M059J (cell line): Measurements from ENCODE around the gene DRGX. TPM values are rescaled to one million over a fixed set of nuclear protein-coding genes. Genes with fewer than 3 reads are reported as not detected.

Source experiments
- DNase-seq: peaks from one replicate; pipeline ENCODE4 v3.0.0-alpha.2; 2012; ENCODE audit warnings: low read depth
- total RNA-seq: library from RNA; depleted of rRNA; stranded (reverse); fragments of >200 nt; shearing (Covaris generic); gene quantifications from 2 replicates; pipeline ENCODE4 v1.2.3, GENCODE V29; 2014

Gene DRGX
- total RNA-seq, 1 experiment from 2014 or later = not detected

DNA sequence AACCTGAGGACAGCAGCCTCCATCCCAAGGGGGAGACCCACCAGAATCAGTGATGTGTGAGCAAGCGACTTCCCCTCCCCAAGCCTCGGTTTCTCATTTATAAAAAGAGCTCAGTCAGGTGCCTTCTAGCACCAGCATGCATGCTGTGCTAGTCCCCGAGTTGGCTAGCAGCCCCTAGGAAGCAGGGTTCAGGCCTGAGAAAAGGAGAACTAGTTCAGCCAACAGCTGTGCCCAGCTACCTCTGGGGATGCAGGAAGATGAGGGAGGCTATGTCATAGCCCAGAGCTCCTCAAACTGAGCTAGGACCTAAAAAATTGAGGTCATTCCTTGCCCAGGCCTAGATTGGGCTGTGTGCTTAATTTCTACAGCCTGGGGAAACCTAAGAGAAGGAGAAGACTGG, 13.7 kb downstream of the DRGX start:
- no peak for DNase-seq

DNA sequence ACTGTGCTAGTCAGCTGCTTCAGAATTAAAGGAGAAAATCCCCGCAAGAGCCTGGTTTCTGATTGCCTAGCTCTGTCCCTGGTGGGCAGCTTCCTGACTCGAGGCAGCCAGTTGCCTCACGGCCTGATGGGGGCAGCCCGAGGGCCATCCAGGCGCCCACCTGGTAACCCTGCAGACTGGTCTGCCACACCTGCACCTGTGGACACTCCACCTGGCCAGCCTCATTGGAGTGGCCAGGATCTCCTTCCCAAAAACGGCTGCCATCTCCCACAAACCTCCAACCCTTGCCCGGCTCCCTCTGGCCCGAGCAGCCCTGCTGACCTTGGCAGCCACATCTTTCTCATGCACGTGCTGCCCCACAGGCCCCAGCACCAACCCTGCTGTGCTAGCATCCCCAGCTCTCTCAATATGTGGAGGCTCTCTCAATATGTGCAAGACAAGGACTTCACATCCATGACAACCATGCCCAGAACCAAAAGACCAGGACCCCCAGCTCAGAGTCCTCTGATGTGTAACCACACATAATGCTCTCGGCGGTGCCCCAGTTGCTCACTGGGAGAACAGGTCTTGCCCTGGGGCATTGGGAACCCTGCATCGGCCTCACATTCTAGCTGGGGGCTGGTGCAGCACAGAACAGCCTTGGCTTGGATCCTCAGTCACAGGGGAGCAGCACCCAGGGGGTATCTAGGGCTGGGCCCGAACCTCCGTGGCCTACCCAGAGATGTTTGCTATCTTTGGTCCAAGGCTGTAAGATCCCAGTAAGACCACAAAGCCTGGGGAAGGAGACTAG, 14.6 kb downstream of the DRGX start:
- no peak for DNase-seq

DNA sequence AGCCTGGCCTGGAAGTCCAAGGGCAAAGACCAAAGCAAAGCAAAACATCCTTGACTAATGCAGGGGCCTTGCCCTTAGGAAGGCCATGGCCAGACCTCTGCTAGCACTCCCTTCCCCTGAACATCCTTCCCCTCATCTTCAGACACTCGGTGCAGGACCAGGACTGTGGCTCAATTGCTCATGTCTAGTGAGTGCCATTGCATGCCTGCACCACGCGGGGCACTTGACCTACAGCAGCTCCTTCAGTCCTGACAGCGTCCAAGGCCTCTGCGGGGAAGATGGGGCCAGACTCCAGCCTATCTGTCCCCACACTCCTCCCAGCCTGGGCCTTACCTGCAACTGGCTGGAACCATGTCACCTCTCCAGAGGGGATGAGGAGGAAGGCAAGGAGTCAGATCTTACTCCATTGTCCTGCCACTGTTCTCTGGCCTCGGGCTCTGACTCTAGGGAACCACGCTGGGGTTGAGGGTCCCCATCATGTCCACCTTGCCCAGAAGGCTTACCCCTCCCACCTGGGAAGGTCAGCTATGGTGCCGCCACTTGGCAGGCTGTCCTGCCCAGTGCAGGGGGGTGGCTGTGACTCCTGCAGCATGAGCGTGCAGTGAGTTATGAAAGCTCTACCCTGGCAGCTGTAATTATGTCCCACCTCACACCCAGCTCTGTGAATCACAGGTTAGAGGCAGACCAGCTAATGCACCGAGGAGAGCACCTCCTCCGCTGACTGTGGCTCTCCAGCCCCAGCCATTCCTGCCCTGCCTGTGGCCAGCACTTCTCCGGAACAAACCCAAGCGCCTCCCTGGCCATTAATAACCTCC, 16.1 kb downstream of the DRGX start:
- DNase-seq = no peak

DNA sequence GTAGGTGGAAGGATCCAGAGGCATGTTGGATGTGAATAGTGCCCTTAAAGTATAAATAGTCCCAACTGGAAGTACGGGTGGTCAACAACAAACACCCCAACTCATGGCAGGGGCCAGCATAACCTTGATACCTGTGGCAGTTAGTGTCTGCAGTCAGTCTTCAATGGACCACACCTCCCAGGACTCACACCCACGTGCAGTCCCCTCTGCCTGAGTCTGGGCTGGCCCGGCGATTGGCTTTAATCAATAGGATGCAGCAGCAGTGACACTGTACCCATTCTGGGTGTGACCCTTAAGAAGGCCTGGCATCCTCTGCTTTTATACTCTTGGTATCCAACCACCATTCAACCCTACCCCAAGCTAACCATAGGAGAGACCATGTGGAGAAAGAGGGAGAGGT, 18.6 kb downstream of the DRGX start:
- no peak for DNase-seq

DNA sequence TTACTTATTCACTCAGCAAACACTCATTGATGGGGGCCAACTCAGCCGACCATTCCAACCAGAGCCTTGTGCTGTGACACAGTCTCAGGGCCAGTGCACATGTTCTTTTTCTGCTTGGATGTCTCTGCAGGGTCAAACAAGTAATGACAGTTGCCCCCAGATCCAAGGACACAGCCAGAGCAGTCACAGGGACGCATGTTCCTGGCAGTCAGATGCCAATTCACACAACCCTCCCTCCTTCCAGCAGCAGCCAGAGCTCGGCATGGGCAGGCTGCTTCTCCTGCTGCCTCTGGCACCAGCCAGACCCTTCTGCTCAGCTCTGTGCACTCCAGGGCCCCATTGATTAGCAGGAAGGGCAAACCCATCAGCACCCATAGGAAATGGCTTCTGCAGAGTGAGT, 20.3 kb downstream of the DRGX start:
- no peak for DNase-seq

DNA sequence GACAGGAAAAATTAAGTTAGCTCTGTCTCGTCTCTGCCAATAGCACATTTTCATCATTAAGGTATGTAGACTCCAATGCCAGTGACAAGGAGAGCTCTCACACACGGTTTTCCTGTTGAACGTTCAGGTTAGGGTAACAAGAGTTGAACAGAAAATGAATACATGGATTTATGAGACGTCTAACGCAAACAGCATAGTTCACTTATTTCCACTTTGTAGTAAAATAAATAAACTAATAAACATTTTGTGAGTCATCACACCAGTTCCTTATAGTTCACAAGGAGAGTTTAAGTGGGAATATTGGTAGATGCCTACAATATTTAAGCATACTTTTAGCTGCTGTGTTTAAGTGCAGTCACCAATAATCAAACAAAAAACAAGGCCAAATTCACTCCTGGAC, 21.1 kb downstream of the DRGX start:
- no peak for DNase-seq

DNA sequence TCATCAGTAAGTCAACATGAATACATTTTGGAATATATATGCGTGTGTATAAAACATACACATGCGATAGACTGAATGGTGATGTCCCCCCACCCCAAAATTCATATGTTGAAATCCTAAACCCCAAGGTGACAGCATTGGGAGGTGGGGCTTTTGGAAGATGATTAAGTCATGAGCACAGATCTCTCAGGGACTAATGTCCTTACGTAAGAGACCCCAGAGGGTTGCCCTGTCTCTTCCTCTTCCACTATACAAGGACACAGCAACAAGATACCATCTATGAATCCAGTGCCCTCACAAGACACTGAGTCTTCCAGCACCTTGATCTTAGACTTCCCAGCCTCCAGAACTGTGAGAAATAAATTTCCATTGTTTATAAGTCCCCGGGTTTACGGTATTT, 22.5 kb downstream of the DRGX start:
- DNase-seq = no peak

DNA sequence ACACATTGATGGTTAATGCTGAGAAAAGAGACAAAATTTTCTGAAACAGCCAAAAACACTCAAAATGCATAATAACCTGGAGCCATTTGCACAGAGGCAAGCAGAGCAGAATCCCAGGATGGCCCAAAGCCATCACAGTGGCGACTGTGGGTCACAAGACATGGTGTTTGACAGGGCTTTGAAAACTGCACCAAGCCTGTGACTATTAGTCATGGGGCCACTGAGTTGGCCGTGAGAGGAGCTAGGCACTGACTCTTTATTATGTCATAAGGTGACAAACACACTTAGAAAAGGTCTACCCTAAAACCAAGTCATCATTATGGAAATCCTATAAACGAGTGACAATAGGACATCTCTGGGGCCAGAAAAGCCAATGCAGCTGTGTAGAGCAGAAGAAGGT, 23.9 kb downstream of the DRGX start:
- DNase-seq = no peak

DNA sequence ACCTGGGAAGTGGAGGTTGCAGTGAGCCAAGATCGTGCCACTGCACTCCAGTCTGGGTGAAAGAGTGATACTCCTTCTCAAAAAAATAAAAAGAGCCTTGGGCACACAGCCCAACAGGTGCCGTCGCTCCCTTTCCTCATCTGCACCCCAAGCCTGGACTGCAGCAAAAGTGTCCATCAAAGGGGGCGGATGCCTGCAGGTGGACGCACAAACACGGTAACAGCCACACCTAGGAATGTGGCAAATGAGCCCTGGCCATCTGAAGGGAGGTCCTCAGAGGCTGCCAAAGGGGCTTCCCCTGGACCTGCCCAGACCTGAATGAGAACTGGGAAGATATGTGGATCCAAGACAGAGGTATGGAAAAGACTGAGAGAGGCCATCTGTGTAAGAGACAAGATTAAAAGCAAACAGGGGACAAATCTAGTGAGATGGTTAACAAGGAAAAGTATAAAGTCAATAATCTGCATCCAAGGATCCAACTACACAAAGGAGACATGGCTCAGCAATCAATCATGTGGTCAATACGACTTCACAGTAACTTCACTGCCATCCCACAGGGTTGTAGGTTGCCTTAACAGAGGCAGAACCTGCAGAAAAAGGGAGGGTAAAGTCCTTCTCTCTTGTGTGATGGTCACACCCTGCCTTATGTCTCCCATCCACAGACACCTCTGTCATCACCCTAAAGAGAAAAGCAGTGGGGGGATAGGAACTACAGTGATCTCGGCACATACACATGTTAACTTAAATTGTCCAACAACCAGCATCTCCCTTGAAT, 25.4 kb downstream of the DRGX start:
- DNase-seq = no peak

DNA sequence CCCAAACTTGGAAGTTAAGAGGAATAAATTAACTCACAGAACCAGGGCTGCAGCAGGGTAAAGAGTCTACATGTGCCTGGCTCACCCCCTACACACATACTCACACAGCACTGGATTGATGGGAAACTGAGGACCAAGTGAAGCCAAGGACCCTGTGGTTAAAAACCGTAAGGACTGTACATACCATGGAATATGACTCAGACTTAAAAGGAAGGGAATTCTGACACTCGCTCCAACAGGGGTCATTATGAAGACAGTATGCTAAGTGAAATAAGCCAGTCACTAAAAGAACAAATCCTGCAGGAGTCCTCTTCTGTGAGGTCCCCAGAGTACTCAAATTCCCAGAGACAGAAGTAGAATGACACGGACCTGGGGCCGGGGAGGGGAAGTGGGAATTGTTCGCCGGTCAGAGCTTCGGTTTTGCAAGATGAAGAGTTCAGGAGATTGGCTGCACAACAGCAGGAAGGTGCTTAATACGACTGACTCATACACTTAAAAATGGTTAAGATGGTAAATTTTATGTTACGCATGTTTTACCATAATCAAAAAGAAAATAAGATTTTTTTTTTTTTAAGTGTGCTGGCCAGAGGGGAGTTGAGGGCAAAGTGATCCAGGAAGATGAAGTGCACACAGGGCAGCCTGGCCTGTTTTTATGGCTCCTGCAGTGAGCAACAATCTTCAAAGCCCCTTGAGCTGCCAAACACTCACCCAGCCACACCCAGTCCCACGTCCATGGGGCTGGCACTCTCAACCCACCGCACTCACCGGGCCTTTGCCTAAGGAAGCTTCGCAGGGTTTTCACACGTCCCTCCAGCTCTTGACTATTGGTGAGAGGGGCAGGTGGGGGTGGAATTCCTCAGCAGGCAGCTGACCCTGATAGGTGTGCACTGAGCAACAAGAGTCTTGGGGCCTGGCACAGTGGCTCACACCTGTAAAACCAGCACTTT, 26.4 kb downstream of the DRGX start:
- no peak for DNase-seq

DNA sequence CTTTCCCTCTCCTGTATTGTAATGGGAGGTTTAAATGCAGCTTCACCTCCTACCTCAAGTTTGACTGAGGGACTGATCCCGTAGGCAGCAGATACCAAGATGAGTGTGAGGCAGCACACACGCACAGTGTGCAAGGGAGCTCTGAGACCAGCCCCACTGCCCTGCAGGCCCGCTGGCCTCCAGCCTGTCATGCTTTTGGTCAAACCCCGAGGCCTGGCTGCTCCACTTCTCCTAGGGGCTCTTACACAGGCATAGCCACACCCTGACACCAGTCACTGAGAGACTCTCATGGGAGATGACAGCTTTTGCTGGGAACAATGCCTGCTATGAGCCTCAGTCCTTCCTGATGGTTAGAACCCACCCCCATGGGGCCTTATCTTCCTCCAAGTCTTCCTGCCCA, 27.6 kb downstream of the DRGX start:
- no peak for DNase-seq

DNA sequence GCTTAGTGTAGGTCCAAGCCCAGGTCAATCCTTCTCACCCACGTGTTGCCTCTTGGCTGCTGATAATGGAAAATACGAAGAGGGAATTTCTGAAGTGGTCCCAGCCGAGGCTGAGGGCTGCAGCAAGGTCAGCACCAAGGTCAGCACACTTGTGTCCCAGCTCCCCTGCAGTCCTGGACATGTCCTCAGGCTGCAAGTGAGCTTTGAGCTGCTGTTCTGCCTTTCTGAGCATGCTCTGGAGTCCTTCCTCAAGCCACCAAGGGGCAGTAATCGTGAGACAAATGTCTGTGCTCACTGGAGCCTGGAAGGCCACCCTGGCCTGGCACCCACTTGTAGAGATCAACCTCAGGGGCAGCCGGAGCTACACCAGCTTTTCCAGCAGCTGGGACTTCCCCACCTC, 28.3 kb downstream of the DRGX start:
- no peak for DNase-seq

DNA sequence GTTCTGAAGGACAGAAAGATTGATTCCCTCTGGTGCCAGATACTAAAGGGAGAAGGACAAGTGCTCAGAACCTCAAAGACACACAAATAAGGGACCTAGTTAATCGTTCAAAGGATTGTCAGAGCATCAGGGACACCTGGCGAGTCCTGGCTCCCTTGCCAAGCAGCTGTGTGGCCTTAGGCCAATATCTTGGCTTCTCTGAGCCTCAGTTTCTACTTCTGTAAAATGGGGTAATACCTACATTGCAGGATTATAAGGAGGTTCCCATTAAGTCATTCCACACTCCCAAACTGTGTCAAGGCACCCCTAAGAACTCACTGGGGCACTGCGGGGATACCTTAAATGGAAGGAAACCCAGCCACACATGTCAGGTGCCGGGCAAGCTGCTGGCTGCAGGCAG, 29.4 kb downstream of the DRGX start:
- no peak for DNase-seq

DNA sequence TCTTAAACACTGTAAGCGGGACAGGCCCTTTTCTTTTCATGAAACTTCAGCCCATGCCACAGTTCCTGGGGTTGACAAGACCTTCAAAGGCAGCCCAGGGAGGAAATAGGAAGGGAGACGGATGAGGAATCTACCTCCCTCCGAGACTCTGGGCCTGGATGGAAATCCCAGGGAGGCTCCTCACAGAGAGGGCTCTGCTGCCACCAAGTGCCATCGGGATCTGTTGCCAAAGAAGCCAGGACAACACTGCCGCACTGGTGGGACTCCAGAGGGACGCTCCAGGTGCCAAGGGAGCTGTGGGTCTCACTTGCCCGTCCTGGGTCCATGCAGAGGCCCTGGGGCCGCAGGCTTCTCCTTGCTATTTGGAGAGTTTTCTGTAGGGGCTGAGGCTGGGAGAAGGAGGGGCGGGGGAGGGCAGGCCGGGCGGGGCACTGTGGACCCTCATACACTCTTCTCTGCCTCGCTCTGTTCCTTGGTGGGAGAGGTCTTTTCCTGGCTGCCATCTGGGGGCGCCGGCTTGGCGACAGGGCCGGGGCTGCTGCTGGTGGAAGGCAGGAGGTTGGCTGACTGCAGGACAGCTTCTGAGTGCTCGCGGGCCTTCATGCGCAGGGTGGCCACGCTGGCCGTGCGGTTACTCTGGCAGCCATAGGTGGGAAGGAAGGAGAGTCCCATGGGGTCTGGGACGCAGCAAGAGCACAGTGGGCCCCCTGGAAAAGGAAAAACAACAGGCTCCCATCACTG, 30.0 kb downstream of the DRGX start:
- DNase-seq = no peak

DNA sequence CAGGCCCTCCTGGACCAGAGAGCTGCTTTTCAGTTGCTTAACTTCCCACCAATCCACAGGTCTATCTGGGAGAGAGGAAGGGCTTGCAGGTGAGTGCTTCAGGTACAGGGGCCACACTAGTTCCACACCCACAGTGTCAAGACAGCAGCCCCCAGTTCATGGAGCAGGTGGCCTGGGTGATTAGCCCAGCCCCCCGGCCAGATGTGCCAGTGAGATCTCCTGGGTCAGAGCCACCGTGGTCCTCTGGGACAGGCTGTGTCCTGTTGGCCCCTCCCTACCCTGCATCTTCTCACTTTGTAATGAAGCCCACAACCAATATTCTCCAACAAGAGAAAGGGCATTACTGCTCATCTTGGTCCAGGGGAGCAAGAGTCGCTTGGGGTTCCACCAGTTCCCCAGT, 30.6 kb downstream of the DRGX start:
- no peak for DNase-seq

DNA sequence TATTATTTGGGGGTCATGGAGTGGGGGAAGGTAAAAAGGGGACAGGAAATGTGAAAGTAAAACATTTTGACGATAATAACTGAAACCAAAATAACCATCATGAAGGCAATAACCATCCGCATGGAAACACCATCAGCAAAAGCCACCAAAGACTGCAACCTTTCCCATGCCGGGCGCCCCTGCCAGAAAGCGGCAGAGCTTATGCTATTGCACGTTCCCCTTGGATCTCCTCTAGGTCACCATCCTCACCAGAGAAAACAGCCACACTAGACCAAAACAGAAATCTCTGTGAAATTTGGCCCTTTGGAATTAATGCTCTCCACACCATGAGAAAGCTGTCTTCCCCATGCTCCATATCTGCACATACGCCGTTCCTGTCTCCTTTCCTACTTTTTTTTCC, 31.1 kb downstream of the DRGX start:
- no peak for DNase-seq

DNA sequence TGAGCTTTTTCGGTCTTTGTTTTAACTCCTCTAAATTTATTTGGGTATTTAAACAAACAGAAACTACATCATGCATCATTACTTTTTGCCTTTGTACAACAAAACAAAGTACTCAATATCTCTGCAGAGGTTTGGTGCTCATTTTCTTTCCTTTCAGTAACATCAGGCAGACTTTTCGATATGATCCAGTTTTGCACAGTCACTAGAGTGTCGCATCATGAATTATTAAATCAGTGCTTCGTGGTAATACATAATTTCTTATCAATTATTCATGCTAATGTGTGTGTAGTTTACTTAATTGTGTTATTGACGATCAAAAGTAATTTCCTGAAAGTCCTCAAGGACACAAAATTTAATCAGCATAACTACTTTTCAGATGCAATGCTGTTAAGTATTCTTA, 31.8 kb downstream of the DRGX start:
- no peak for DNase-seq

DNA sequence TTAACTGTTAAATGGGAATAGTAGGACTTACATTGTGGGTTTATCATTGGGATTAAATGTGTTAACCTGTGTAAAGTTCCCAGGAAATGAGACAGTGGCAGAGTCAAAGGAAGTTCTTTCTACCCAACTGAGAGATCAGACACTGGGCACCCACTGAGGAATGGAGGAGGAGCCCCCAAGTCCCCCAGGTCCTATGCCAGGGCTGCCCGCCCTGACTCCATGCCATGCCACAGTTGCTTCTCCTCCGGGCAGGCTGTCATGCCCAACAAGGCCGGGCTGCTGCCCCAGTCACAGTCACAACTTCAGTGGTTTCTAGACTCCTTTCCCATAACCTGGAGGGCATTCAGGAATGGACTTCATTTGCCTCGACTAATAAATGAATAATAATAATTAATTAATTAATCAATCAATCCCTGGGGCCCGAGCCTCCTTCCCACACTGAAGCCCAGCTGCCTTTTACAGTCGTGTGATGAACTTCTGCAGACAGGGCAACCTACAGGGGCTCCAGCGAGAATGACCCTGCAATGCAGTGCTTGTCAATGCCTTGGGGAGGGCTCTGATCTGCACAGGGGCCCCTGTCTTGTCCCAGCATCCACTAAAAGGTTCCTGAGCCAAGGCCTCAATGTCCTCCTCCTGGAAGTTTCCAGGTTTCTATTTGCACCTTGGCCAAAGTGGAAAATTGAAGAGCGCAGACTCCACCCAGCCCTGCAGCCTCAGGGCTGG, 32.4 kb downstream of the DRGX start:
- no peak for DNase-seq

DNA sequence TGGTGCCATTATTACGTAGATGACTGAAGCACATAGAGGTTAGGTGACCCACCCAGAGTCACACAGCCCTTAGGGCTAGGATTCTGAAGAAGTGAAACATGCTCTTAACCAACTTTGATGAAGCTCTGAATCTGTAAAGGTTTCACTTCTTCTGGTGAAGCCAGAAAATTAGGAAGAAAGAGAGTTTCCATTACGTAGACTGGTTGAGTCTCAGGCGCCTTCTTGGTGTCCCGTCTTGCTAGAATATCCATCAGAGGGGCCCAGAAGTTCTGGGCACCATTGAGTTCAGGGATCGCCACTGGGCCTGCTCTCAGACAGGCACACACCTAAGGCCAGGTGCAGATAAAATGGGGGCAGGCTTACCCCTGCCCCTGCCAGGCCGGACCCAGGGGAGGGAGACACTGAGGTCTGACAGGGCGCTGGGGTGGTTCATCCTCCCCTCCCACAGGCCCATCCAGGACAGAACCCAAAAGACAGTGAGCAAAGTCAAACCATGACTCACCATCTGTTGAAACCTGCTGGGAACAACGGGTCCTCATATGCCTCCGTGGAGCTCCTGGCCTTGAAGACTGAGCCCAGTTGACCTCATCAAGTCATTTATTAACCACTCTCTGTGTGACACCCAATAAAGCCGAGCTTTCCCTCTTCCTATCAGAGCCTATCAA, 33.2 kb downstream of the DRGX start:
- no peak for DNase-seq
